Embryonic facial prominence (tissue), 1 donor: ENCODE data around the gene CHD2.
"Not testable (repeated sequence)": the region's sequence is repeated elsewhere in the genome, so short reads cannot be mapped to it uniquely, and the experiment has no call there.

Source experiments
- DNase-seq: peaks from one replicate; pipeline ENCODE4 v3.0.0-alpha.2; 2016; ENCODE audit errors: extremely low spot score

Gene CHD2

DNA sequence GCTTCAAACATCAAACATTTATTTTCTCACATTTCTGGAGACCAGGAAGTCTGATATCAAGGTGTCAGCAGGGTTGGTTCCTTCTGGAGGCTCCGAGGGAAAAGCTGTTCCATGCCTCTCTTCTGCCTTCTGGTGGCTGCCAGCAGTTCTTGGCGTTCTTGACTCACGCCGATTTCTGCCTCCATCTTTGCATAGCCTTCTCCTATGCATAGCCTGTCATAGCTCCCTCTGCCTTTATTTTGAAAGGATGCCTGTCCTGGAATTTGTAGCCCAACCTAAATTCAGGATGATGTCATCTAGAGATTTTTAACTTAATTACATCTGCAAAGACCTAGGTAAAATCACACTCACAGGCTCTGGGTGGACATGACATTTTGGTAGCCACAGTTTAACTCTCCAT, 118.5 kb downstream of the CHD2 start:
- no peak for DNase-seq

DNA sequence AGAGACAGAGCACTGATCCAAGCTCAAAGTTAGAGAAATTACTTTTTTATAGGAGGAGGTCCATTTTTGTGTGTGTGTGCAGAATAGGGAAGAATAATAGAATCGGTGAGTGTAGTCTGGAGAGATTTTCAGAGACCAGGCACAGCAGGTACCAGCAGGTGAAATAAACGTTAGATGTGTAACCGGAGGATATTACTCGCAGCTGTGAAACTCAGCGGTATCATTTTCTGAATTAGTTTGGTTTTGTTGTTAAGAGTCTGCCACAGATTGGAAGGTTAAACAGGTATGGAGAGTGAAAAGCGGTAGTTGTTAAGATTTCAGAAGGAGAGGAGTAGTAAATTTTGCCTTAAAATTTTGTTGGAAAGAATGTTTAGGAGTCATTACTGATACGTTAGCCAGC, 119.0 kb downstream of the CHD2 start:
- DNase-seq, result no peak

DNA sequence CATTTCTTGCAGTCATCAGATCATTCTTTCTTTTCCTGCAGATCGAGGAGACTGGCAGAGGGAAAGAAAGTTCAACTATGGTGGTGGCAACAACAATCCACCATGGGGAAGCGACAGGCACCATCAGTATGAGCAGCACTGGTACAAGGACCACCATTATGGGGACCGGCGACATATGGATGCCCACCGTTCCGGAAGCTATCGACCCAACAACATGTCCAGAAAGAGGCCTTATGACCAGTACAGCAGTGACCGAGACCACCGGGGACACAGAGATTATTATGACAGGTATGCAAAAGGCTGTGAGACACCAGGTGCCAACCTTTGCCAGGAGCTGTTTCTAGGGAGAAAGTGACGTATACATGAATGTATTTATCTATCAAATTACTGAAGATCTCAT, 119.8 kb downstream of the CHD2 start:
- no peak for DNase-seq

DNA sequence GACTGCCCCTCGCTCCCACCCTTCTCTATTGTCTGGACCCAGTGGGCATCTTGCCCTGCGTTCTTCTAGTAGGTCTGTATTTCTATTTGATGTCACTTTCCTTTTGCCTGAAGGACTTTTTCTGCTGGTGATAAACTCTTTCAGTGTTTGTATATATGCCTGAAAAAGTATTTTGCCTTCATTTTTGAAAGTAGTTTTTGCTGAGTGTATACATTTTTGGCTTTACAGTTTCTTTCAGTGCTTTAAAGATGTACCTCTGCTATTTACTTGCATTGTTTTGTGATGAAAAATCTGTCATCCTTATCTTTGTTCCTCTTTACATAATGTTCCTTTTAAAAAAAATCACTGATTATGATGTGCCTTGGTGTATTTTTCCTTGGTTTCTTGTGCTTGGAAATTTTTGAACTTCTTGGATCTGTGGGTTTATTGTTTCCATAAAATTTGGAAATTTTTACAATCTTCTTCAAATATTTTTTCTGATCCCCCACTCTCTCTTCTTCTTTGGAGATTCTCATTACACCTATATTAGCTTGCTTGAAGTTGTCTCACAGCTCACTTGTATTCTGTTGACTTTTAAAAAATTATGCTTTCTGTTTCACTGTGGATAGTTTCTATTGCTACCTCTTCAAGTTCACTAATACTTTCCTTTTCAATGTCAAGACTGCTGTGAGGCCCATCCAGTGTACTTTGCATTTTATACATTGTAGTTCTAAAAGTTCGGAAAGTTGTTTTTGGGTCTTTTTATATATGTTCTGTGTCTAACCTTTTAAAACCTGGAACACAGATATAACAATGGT, 121.0 kb downstream of the CHD2 start:
- no peak for DNase-seq

GRCh38 chr15:93024293-93024692, 124.2 kb downstream of the CHD2 start:
- no peak for DNase-seq

GRCh38 chr15:93024716-93025624, 124.8 kb downstream of the CHD2 start:
- no peak for DNase-seq

GRCh38 chr15:93025625-93025982, 125.5 kb downstream of the CHD2 start:
- DNase-seq, result no peak

DNA sequence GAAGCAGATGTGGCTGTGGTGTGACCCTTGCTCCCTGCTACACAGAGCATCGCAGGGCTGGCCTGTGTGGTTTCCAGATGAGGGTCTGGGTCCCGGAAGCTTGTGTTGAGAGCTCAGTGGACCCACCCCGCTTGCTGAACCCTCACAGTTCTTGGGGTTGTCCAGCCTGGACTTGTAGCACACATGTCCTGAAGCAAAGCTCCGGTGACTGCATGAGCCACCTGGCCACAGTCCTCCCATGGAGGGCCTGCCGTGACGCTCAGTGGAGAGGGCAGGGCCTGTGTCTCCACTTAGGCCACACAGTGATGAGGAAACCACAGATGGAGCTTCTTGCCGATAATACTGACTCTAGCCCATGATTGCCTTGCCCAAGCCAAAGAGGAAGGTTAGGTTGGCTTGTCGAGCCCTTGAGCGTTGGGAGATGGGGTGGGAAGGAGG, 126.3 kb downstream of the CHD2 start:
- DNase-seq, result no peak

DNA sequence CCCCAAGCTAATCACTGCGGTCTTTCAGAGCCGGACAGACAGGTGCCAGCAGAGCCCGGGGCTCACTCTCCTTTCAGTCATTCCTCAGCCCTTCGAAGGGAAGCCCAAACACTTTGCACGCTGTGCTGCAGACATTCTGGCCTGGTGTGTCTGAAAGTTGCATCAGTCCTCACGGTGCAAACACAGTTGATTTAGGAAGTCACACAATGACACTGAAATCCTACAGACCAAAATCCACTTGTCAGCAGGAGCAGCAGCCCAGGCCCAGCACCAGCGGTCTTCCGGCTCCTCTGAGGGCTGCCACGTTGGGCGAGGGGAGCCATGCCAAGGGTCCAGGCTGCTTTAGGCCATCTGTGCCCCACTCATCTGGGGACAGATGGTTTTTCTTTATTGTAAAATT, 127.3 kb downstream of the CHD2 start:
- no peak for DNase-seq

DNA sequence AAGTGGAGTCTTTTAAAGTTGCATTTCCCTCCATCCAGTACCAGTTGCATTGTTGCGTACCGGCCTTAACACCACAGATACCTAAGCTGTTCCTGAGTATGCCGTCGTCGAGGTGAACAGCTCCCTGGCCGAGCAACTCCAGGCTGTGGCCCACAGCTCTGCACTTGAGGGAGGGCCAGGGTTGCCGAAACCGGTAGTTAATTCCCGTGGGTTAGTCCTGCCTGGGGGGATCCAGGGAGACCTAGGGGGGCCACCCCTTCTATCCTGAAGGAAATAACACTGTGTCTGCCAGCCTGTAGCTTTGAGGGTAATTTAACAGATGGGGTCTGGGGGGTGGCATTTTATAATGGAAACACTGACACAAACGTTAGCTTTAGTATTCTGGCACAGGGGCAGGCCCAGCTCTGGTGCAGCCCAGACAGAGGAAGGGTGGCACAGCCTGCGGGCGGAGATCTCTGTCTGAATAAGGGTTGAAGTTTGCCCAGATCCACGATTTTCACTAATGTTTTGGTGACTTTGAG, 128.0 kb downstream of the CHD2 start:
- no peak for DNase-seq

DNA sequence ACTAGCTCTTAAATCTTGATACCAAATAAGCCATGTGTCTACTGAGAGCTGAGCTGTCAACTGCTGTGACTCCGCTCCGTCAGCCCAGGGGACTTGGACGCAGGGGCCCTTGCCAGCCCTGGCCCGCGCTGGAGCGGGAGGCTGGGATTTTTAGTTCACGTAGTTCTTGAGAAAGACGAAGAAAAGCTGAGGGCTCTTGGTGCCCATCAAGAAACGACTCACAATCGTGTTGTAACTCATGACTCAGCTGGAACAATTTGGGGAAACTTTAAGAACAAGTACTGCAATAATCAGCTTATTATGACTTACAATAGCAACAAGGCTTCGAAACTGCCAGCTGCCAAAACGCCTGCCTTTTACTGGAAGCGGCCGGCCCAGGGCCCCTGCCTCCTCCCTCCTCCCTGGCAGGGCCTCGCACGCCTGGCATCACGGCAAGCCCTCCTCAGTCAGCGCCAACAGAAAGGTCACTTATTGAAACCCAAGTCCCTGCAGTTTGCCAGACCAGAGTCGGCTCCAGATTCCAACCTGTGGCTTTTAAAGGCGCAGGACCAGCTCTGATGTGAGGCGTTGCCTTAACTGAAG, 128.6 kb downstream of the CHD2 start:
- DNase-seq, result no peak

GRCh38 chr15:93029214-93029835, 129.2 kb downstream of the CHD2 start:
- DNase-seq, result no peak

GRCh38 chr15:93029836-93030429, 129.8 kb downstream of the CHD2 start:
- no peak for DNase-seq

GRCh38 chr15:93030430-93031102, 130.4 kb downstream of the CHD2 start:
- peak; percentile 27 for DNase-seq

GRCh38 chr15:93031103-93031464, 131.0 kb downstream of the CHD2 start:
- no peak for DNase-seq

DNA sequence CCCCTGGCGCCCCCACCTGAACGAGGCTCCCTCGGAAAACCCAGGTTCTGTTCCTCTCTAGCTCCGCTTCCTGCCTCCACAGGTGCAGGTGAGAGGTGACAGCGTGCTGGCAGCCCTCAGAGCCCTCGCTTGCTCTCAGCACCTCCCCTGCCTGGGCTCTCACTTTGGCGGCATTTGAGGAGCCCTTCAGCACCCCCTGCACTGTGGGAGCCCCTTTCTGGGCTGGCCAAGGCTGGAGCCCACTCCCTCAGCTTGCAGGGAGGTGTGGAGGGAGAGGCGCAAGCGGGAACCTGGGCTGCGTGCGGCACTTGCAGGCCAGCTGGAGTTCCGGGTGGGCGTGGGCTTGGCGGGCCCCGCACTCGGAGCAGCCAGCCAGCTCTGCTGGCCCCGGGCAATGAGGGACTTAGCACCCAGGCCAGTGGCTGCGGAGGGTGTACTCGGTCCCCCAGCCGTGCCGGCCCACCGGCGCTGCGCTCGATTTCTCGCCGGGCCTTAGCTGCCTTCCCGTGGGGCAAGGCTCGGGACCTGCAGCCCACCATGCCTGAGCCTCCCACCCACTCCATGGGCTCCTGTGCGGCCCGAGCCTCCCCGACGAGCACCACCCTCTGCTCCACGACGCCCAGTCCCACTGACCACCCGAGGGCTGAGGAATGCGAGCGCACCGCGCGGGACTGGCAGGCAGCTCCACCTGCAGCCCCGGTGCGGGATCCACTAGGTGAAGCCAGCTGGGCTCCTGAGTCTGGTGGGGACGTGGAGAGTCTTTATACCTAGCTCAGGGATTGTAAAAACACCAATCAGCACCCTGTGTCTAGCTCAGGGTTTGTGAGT, 131.6 kb downstream of the CHD2 start:
- not testable (repeated sequence) for DNase-seq

DNA sequence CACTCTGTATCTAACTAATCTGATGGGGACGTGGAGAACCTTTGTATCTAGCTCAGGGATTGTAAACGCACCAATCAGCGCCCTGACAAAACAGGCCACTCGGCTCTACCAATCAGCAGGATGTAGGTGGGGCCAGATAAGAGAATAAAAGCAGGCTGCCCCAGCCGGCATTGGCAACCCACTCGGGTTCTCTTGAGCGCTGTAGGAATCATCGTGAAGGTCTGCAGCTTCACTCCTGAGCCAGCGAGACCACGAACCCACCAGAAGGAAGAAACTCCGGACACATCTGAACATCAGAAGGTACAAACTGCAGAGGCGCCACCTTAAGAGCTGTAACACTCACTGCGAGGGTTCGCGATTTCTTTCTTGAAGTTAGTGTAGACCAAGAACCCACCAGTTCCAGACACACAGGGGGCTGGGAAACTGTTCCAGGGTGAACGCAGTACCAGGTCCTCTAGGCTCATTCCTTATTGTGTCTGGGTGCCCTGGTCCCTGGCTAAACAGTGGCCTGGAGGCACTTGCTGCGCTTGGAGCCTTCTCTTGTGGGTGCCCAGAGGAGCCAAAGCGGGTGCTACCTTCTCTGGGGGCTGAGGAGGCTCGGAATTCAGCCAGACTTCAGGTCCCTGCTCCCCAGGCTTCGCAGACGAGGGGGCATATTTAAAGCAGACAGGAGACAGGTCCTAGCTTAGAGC, 132.5 kb downstream of the CHD2 start:
- DNase-seq, result not testable (repeated sequence)

DNA sequence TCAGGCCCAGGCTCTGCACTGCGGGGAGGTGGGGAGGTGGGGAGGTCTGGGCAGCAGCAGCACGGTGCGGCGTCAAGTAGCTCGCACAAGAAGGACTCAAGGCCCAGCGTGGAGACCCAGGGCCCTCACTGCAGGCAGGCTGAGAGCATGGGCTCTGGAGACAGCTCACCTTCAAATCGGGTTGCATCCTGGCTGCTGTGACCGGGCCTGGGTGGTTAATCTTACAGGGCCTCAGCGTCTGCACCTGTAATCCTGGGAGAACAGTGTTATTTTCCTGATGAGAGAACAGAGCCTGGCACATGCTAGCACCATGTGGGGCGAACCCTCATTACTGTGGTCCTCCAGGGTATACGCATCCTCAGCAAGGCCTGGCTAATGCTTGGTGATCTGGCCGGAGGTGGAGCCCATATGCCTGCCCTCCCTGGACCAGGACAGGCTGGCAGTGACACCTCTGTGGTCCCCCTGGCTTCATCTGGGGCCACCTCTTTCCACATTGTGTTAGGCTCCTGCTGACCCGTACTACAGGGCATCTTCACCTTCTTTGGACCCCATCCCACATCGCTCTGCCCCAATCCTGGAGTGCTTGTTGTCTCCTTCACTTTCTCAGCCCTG, 133.4 kb downstream of the CHD2 start:
- no peak for DNase-seq

GRCh38 chr15:93034512-93034911, 134.4 kb downstream of the CHD2 start:
- DNase-seq, result no peak
